HepG2 (cell line): ENCODE data around the gene DIP2C. TPM values are rescaled to one million over a fixed set of nuclear protein-coding genes. Genes with fewer than 3 reads are reported as not detected.
A peak's percentile ranks its signal among the peaks of the same experiment; 100 is the strongest.

Source experiments
- GPBP1L1 ChIP-seq: sonication (generic); formaldehyde crosslinking; IDR thresholded peaks from 2 replicates; pipeline ENCODE4 v1.5.0; 2020; ENCODE audit warnings: mild to moderate bottlenecking, missing genetic modification reagents
- HOXA7 ChIP-seq: sonication (generic); formaldehyde crosslinking; IDR thresholded peaks from 2 replicates; pipeline ENCODE4 v1.8.1; 2022; ENCODE audit warnings: mild to moderate bottlenecking, missing genetic modification reagents, moderate library complexity
- KAT8 ChIP-seq: IDR thresholded peaks from 2 replicates; pipeline ENCODE4 v1.6.1; 2016; ENCODE audit warnings: missing genetic modification reagents, missing compliant biosample characterization
- KDM4B ChIP-seq: sonication (generic); formaldehyde crosslinking; IDR thresholded peaks from 2 replicates; pipeline ENCODE4 v1.4.0; 2020; ENCODE audit warnings: missing genetic modification reagents
- MED1 ChIP-seq: sonication (generic); formaldehyde crosslinking; IDR thresholded peaks from 2 replicates; pipeline ENCODE4 v1.4.0; 2020; ENCODE audit warnings: missing genetic modification reagents
- SRSF9 ChIP-seq: fragments of 200-400 bp; formaldehyde crosslinking; IDR thresholded peaks from 2 replicates; pipeline ENCODE4 v1.6.1; 2018; ENCODE audit warnings: borderline replicate concordance, mild to moderate bottlenecking, low read depth, low read length; ENCODE audit not compliant: insufficient read depth, poor library complexity, severe bottlenecking
- ZBTB40 ChIP-seq, 2 experiments: fragments of 450-650 bp in 1 of 2; sonication (generic) in 1 of 2; formaldehyde crosslinking in 1 of 2; IDR thresholded peaks; 2 replicates each; pipeline versions ENCODE4 v1.6.1 to v1.8.0; 2016 to 2022; ENCODE audit warnings: antibody characterized with exemption in 1 of 2, mild to moderate bottlenecking in 1 of 2, missing genetic modification reagents in 1 of 2
- ZFP90 ChIP-seq: sonication (generic); formaldehyde crosslinking; IDR thresholded peaks from 2 replicates; pipeline ENCODE4 v1.8.0; 2022; ENCODE audit warnings: missing genetic modification reagents, mild to moderate bottlenecking, inconsistent platforms, borderline replicate concordance
- ZNF205 ChIP-seq: IDR thresholded peaks from 2 replicates; pipeline ENCODE4 v1.6.1; 2018; ENCODE audit warnings: missing biosample characterization, missing genetic modification reagents
- ZNF7 ChIP-seq: IDR thresholded peaks from 2 replicates; pipeline ENCODE4 v1.6.1; 2016; ENCODE audit warnings: missing biosample characterization, missing genetic modification reagents
- ZNF891 ChIP-seq: sonication (generic); formaldehyde crosslinking; IDR thresholded peaks from 2 replicates; pipeline ENCODE4 v1.5.0; 2020; ENCODE audit warnings: mild to moderate bottlenecking, missing genetic modification reagents
- polyA plus RNA-seq, 8 experiments: library from polyadenylated mRNA; depleted of rRNA in 3 of 8; stranded (reverse) in 7 of 8; unstranded in 1 of 8; fragments of >200 nt; fragmentation: Illumina TruSeq in 4 of 8; extraction: Trizol in 4 of 8; gene quantifications; 2 replicates each; pipeline versions ENCODE4 v1.2.1 to v1.2.3, GENCODE V29; 2011 to 2016; ENCODE audit warnings: low read depth in 4 of 8, missing spikeins in 1 of 8, mixed read lengths in 1 of 8; ENCODE audit not compliant: insufficient read depth in 1 of 8
- total RNA-seq, 5 experiments: library from RNA; depleted of rRNA; stranded (reverse); fragments of >200 nt; fragmentation: Illumina TruSeq; extraction: Trizol; gene quantifications; 2 replicates each; pipeline ENCODE4 v1.2.3, GENCODE V29; 2016; ENCODE audit warnings: low read depth in 1 of 5
- TF ChIP-seq, protein P1 (sequence below): sonication (generic); formaldehyde crosslinking; IDR thresholded peaks from 2 replicates; pipeline ENCODE4 v1.4.0; 2020; ENCODE audit warnings: missing genetic modification reagents
- TF ChIP-seq, protein P2 (sequence below): sonication (generic); formaldehyde crosslinking; IDR thresholded peaks from 2 replicates; pipeline ENCODE4 v1.5.1; 2020; ENCODE audit warnings: missing genetic modification reagents, mild to moderate bottlenecking, borderline replicate concordance

Gene DIP2C
- total and polyA plus RNA-seq, 2 of the 13 experiments (the other 11 are each of a cell fraction or from before 2014, with no cell fraction given): 2.2 to 2.7 TPM

GRCh38 chr10:329361-330099, 359.9 kb downstream of the DIP2C start (continued):
- TF ChIP-seq ZBTB40 (IDR thresholded peaks at IDR 0.05) (peak; percentile 99), ZBTB40 (CRISPR knock-in tag; IDR thresholded peaks at IDR 0.05) (peak; percentile 100), ZNF7 (CRISPR knock-in tag) (no peak), KDM4B (no peak), ZFP90 (no peak), GPBP1L1 (no peak), SRSF9 (no peak), MED1 (CRISPR knock-in tag) (peak; percentile 27), ZNF891 (no peak; the same call in 1 of the 2 replicates), KAT8 (CRISPR knock-in tag) (peak; percentile 76), ZNF205 (no peak; the same call in 1 of the 2 replicates), HOXA7 (CRISPR knock-in tag) (no peak)
- TF ChIP-seq, protein P1, sequence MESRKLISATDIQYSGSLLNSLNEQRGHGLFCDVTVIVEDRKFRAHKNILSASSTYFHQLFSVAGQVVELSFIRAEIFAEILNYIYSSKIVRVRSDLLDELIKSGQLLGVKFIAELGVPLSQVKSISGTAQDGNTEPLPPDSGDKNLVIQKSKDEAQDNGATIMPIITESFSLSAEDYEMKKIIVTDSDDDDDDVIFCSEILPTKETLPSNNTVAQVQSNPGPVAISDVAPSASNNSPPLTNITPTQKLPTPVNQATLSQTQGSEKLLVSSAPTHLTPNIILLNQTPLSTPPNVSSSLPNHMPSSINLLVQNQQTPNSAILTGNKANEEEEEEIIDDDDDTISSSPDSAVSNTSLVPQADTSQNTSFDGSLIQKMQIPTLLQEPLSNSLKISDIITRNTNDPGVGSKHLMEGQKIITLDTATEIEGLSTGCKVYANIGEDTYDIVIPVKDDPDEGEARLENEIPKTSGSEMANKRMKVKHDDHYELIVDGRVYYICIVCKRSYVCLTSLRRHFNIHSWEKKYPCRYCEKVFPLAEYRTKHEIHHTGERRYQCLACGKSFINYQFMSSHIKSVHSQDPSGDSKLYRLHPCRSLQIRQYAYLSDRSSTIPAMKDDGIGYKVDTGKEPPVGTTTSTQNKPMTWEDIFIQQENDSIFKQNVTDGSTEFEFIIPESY: no peak
- TF ChIP-seq, protein P2, sequence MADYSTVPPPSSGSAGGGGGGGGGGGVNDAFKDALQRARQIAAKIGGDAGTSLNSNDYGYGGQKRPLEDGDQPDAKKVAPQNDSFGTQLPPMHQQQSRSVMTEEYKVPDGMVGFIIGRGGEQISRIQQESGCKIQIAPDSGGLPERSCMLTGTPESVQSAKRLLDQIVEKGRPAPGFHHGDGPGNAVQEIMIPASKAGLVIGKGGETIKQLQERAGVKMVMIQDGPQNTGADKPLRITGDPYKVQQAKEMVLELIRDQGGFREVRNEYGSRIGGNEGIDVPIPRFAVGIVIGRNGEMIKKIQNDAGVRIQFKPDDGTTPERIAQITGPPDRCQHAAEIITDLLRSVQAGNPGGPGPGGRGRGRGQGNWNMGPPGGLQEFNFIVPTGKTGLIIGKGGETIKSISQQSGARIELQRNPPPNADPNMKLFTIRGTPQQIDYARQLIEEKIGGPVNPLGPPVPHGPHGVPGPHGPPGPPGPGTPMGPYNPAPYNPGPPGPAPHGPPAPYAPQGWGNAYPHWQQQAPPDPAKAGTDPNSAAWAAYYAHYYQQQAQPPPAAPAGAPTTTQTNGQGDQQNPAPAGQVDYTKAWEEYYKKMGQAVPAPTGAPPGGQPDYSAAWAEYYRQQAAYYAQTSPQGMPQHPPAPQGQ (CRISPR knock-in tag): no peak
